ENCODE data around the gene TMOD4. TPM values are rescaled to one million over a fixed set of nuclear protein-coding genes. Genes with fewer than 3 reads are reported as not detected.

The TMOD4 gene
- polyA plus RNA-seq, 1 experiment = 0.18 TPM

DNA sequence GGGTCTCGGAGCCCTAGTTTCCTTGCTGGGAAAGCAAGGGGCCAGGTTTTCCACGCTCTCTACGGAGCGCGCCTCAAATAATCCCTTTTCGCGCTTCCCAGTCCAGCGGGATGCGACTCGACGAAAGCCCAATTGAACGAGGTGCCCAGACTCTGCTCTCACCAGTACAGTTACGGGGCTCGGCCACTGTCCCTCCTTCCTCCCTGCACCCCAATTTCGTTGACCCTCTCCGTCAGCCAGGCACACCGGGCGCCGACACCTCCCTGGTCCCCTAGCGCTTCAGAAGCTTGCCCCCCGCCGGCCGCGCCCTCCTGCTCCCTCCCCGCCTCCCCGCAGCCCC lies 29.7 kb downstream of the TMOD4 start:
- Histone ChIP-seq H3K27me3 (ENCODE audit: control insufficient read depth, insufficient read depth, low read length) (no peaks in the 10 kb centered on the region), H3K36me3 (ENCODE audit: control insufficient read depth, insufficient read depth, low read length) (no peaks in the 10 kb centered on the region), H3K4me3 (ENCODE audit: low read depth, low read length) (peak overlapping the region; percentile 82)
- CTCF ChIA-PET = interaction anchor here (0.9 to 1.7 kb wide), 3 partner anchors 9 to 107 kb away, joined by 4 to 5 read pairs (median 4); partner anchors contain the start of gene GABPB2
- TF ChIP-seq, protein P1, sequence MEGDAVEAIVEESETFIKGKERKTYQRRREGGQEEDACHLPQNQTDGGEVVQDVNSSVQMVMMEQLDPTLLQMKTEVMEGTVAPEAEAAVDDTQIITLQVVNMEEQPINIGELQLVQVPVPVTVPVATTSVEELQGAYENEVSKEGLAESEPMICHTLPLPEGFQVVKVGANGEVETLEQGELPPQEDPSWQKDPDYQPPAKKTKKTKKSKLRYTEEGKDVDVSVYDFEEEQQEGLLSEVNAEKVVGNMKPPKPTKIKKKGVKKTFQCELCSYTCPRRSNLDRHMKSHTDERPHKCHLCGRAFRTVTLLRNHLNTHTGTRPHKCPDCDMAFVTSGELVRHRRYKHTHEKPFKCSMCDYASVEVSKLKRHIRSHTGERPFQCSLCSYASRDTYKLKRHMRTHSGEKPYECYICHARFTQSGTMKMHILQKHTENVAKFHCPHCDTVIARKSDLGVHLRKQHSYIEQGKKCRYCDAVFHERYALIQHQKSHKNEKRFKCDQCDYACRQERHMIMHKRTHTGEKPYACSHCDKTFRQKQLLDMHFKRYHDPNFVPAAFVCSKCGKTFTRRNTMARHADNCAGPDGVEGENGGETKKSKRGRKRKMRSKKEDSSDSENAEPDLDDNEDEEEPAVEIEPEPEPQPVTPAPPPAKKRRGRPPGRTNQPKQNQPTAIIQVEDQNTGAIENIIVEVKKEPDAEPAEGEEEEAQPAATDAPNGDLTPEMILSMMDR (IDR thresholded peaks at IDR 0.05; ENCODE audit: insufficient read depth, low read depth, low read length) = no peak
- POLR2A ChIA-PET = no interaction called here
- DNase-seq (ENCODE audit: low read depth) = no peak

DNA sequence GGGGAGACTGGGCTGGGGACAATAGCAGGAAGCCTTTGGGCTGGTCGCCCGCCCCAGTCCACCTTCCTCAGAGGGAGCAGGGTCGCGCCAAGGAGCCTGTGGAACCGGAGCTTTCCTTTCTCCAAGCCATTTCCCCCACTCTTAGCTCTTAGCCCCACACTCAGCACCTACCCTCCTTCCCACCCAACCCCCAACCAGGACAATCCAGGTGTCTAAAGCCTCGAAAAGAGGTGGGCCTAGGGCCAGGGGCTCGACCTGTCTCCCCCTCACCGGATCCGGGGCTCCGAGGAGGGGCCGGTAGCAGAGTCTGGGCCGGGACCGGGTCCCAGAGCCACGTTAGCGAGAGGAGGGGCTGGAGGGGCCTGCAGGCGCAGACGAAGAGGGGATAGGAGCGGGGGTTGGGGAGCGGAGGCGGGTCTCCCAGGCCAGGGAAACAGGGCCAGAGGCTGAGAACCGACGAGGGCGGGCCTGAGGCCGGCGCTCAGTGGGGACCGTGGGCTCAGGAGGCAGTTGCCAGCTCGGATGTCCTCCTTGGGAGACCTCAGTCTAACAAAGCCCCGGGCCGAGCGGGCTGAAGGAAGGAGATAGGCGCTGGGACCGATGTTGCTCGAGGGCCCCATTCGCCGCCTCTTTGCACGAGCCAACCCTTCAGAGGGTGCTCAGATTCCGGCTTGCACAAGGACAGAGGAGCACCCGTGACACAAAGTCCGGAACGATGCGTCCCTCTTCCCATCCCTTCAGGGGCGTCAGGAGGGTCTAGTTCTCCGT lies 30.3 kb downstream of the TMOD4 start:
- Histone ChIP-seq H3K4me3 (ENCODE audit: low read depth, low read length) (peak overlapping the region; percentile 82), H3K36me3 (ENCODE audit: control insufficient read depth, insufficient read depth, low read length) (no peaks in the 10 kb centered on the region), H3K27me3 (ENCODE audit: control insufficient read depth, insufficient read depth, low read length) (no peaks in the 10 kb centered on the region)
- POLR2A ChIA-PET = no interaction called here
- TF ChIP-seq, protein P1 (IDR thresholded peaks at IDR 0.05; ENCODE audit: insufficient read depth, low read depth, low read length) = no peak
- CTCF ChIA-PET = interaction anchor here (0.9 to 1.7 kb wide), 4 partner anchors 10 to 107 kb away, joined by 3 to 5 read pairs (median 4); partner anchors contain the start of gene GABPB2
- DNase-seq (ENCODE audit: low read depth) = no peak

DNA sequence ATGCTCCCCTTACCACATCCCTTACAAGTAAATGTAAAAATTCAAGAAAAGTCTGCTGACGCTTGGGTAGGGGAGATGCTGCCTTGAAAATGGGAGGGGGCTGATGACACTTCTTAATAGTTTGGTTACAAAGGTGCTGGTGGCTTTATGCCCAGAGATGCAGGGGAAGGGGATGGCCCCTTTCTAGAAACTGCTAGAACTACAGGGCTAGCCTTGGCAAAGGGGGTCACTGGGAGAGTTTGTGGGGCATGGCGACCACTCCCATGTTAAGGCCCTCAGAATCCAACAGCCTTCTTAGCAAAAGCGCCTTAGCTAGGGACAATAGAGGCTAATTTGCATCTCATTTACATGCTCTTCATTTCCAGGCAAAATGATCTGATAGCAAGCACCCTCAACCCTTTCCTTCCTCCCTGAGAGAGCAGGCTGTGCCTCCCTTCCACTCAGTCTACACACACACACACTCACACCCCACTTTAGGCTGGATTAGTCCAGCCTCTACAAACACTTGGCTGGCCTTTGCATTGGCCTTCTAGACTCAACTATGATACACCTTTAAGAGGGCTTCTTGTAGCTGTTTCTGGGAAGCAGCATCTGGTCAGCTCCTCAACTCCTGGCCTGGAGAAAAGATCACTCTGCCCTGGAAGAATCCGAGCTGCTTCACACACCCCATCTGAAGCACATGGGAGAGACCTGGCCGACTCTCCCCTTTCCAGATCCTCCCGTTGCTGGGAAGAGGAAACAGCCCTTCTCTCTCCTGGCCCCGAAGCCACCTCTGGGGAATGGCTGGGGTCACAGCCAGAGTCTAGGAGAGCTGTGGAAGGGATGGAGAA lies 31.1 kb downstream of the TMOD4 start:
- POLR2A ChIA-PET = no interaction called here

DNA sequence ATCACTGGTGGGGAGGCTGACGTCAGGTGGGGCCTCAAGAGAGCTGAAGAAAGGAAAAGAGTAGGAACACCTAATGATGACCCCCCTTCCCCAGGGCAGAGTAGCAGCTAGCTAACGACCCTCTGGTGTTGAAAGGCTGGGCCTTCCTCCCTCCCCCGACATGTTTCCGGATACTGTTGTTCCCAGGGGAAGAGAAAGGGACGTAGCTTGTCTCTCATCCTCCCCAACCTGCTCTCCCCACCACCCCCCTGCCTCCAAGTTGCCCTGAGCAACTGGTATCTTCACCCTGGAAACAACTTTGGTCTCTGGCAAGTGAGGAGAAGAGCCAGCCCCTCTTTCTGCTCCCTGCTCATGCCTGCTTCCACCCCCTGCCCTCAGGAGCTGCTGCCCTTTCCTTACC lies 31.8 kb downstream of the TMOD4 start:
- ChIA-PET CTCF (interaction anchor here (1.8 kb wide), 1 partner anchor 12 kb away, joined by 4 read pairs; no protein-coding TSS in a partner anchor), POLR2A (no interaction called here)
- Histone ChIP-seq H3K36me3 (ENCODE audit: control insufficient read depth, insufficient read depth, low read length) (no peaks in the 10 kb centered on the region), H3K4me3 (ENCODE audit: low read depth, low read length) (no peak overlapping the region), H3K27me3 (ENCODE audit: control insufficient read depth, insufficient read depth, low read length) (no peaks in the 10 kb centered on the region)
- TF ChIP-seq, protein P1 (IDR thresholded peaks at IDR 0.05; ENCODE audit: insufficient read depth, low read depth, low read length) = no peak
- no peak for DNase-seq (ENCODE audit: low read depth)

More for the DNA sequence above, 31.1 kb downstream of the TMOD4 start:
- Histone ChIP-seq H3K27me3 (ENCODE audit: control insufficient read depth, insufficient read depth, low read length) (no peaks in the 10 kb centered on the region), H3K4me3 (ENCODE audit: low read depth, low read length) (no peak overlapping the region), H3K36me3 (ENCODE audit: control insufficient read depth, insufficient read depth, low read length) (no peaks in the 10 kb centered on the region)
- TF ChIP-seq, protein P1 (IDR thresholded peaks at IDR 0.05; ENCODE audit: insufficient read depth, low read depth, low read length) = no peak
- CTCF ChIA-PET = interaction anchor here (1.2 to 1.7 kb wide), 3 partner anchors 11 to 74 kb away, joined by 3 to 5 read pairs (median 4); partner anchors contain the start of gene GABPB2
- no peak for DNase-seq (ENCODE audit: low read depth)

DNA sequence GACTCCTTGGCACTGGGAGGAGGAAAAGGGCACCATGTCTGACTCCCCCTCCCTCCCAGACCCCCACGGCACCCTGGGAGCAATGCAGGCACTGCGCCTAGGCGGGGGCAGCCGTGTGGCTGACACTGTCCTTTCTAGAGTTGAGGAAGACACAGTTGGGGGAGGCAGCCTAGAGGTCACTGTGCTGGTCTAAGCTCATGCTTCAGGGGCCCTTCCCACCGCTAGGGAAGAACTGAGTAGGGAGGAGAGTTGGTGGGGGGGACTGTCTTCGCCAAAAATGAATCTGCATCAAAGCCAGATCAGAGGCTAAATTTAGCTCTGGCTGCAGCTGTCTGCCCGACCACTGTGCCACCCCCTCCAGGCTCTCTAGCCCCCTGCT lies 32.7 kb downstream of the TMOD4 start:
- DNase-seq (ENCODE audit: low read depth) = no peak
- TF ChIP-seq, protein P1 (IDR thresholded peaks at IDR 0.05; ENCODE audit: insufficient read depth, low read depth, low read length) = no peak
- Histone ChIP-seq H3K4me3 (ENCODE audit: low read depth, low read length) (no peak overlapping the region), H3K27me3 (ENCODE audit: control insufficient read depth, insufficient read depth, low read length) (no peaks in the 10 kb centered on the region), H3K36me3 (ENCODE audit: control insufficient read depth, insufficient read depth, low read length) (no peaks in the 10 kb centered on the region)
- ChIA-PET POLR2A (no interaction called here), CTCF (interaction anchor here (1.8 kb wide), 1 partner anchor 11 kb away, joined by 4 read pairs; no protein-coding TSS in a partner anchor)

Measured in BJ (cell line).